PC-3 (cell line): ENCODE data around the gene KDELR1. TPM values are rescaled to one million over a fixed set of nuclear protein-coding genes. Genes with fewer than 3 reads are reported as not detected.

Experiments used
- ATAC-seq: fragments of 200-7000 bp; cut with Tn5 transposase; 2 replicates; pipeline ENCODE4 v1.9.1; 2020; ENCODE audit warnings: mild to moderate bottlenecking, moderate library complexity
- BruUV-seq: library from RNA; stranded (reverse); fragments of 400-500 nt; replicated peaks from 2 replicates; lab custom pipeline; 2021; lab: Mats Ljungman, UMichigan
- CTCF ChIA-PET: fragments of 300-600 bp; sonication (Branson Sonifier 250); formaldehyde crosslinking; loops from one replicate; lab custom pipeline; 2022; ENCODE audit warnings: antibody characterized with exemption; lab: Charles Lee
- POLR2A ChIA-PET: fragments of 300-600 bp; sonication (Branson Sonifier 250); formaldehyde crosslinking; loops from one replicate; lab custom pipeline; 2022; ENCODE audit warnings: antibody characterized with exemption; ENCODE audit not compliant: unreplicated experiment; lab: Charles Lee
- DNase-seq: peaks from one replicate; pipeline ENCODE4 v3.0.0-alpha.2; 2015
- H2AFZ ChIP-seq: fragments of 300-600 bp; sonication (generic); 2 replicates; pipeline ENCODE4 v1.6.0; 2016; ENCODE audit warnings: antibody characterized with exemption, low read length
- H3F3A ChIP-seq: fragments of 300-600 bp; sonication (generic); one replicate; pipeline ENCODE4 v1.6.0; 2017; ENCODE audit warnings: antibody characterized with exemption, low read length, control low read depth, mild to moderate bottlenecking; ENCODE audit not compliant: unreplicated experiment
- H3K27ac ChIP-seq: fragments of 300-600 bp; sonication (generic); 2 replicates; pipeline ENCODE4 v1.5.1; 2016; ENCODE audit warnings: mild to moderate bottlenecking, low read length
- H3K27me3 ChIP-seq: fragments of 300-600 bp; sonication (generic); 2 replicates; pipeline ENCODE4 v1.6.1; 2016; ENCODE audit warnings: low read length, mixed read lengths
- H3K36me3 ChIP-seq: fragments of 300-600 bp; sonication (generic); 2 replicates; pipeline ENCODE4 v1.6.1; 2016; ENCODE audit warnings: low read depth, mixed run types, low read length, mixed read lengths
- H3K4me1 ChIP-seq: fragments of 300-600 bp; sonication (generic); 2 replicates; pipeline ENCODE4 v1.5.1; 2016; ENCODE audit warnings: low read length; ENCODE audit not compliant: insufficient read depth
- H3K4me2 ChIP-seq: fragments of 300-600 bp; sonication (generic); 2 replicates; pipeline ENCODE4 v1.6.0; 2016; ENCODE audit warnings: low read length
- H3K4me3 ChIP-seq: fragments of 300-600 bp; sonication (generic); 2 replicates; pipeline ENCODE4 v1.5.1; 2016; ENCODE audit warnings: mild to moderate bottlenecking, low read length, mixed read lengths
- H3K79me2 ChIP-seq: fragments of 300-600 bp; sonication (generic); 2 replicates; pipeline ENCODE4 v1.6.1; 2017; ENCODE audit warnings: low read length, mixed read lengths
- H3K9ac ChIP-seq: fragments of 300-600 bp; sonication (generic); 2 replicates; pipeline ENCODE4 v1.6.0; 2016; ENCODE audit warnings: mild to moderate bottlenecking, low read length
- H3K9me2 ChIP-seq: fragments of 300-600 bp; sonication (generic); replicated peaks from 2 replicates; pipeline ENCODE4 v1.6.1; 2016; ENCODE audit warnings: mixed run types, low read length, mixed read lengths
- H3K9me3 ChIP-seq: fragments of 300-600 bp; sonication (generic); 2 replicates; pipeline ENCODE4 v1.6.1; 2016; ENCODE audit warnings: low read length, mixed read lengths
- H4K20me1 ChIP-seq: fragments of 300-600 bp; sonication (generic); 2 replicates; pipeline ENCODE4 v1.6.1; 2016; ENCODE audit warnings: low read length, mixed read lengths
- EZH2 ChIP-seq: fragments of 300-600 bp; sonication (generic); IDR thresholded peaks from one replicate; pipeline ENCODE4 v1.6.1; 2017; ENCODE audit warnings: antibody characterized with exemption, mild to moderate bottlenecking, low read length; ENCODE audit not compliant: unreplicated experiment
- EZH2phosphoT487 ChIP-seq: fragments of 300-600 bp; sonication (generic); IDR thresholded peaks from 2 replicates; pipeline ENCODE4 v1.6.1; 2018; ENCODE audit warnings: mild to moderate bottlenecking, antibody characterized with exemption, low read length, borderline replicate concordance
- intact Hi-C: fragments of 100-400 bp; cut with micrococcal nuclease; formaldehyde crosslinking; loops from 2 replicates; pipeline ENCODE4 v1.9.0; 2023
- total RNA-seq: library from RNA; depleted of rRNA; stranded (reverse); fragments of >200 nt; gene quantifications from 2 replicates; pipeline ENCODE4 v1.2.3, GENCODE V29; 2014
- TF ChIP-seq, protein P1 (sequence below): fragments of 300-600 bp; sonication (generic); conservative IDR thresholded peaks from 2 replicates; pipeline ENCODE4 v1.5.1; 2017; ENCODE audit warnings: antibody characterized with exemption, low read depth, mild to moderate bottlenecking, low read length

Gene KDELR1
- total RNA-seq, 1 experiment from 2014 or later, result 90.2 TPM

DNA sequence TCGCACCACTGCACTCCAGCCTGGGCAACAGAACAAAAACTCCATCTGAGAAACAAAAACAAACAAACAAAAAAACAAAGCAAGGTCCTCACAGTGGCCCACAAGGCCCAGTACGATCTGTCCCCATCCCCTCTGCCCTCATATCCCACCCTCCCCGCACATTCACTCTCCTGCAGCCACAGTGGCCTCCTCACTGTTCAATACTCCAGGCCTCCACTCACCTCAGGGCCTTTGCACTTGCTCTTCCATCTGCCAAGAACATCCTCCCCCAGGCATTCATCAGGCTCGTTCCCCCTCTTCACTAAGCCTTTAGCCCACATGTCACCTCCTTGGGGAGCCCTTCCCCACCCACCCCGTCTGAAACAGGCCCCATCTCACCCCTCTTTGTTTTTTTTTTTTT lies 32.2 kb downstream of the KDELR1 start:
- TF ChIP-seq EZH2phosphoT487 (no peak), EZH2 (no peak)
- TF ChIP-seq, protein P1, sequence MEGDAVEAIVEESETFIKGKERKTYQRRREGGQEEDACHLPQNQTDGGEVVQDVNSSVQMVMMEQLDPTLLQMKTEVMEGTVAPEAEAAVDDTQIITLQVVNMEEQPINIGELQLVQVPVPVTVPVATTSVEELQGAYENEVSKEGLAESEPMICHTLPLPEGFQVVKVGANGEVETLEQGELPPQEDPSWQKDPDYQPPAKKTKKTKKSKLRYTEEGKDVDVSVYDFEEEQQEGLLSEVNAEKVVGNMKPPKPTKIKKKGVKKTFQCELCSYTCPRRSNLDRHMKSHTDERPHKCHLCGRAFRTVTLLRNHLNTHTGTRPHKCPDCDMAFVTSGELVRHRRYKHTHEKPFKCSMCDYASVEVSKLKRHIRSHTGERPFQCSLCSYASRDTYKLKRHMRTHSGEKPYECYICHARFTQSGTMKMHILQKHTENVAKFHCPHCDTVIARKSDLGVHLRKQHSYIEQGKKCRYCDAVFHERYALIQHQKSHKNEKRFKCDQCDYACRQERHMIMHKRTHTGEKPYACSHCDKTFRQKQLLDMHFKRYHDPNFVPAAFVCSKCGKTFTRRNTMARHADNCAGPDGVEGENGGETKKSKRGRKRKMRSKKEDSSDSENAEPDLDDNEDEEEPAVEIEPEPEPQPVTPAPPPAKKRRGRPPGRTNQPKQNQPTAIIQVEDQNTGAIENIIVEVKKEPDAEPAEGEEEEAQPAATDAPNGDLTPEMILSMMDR, result no peak
- no peak for ATAC-seq
- CTCF ChIA-PET, result no interaction called here

DNA sequence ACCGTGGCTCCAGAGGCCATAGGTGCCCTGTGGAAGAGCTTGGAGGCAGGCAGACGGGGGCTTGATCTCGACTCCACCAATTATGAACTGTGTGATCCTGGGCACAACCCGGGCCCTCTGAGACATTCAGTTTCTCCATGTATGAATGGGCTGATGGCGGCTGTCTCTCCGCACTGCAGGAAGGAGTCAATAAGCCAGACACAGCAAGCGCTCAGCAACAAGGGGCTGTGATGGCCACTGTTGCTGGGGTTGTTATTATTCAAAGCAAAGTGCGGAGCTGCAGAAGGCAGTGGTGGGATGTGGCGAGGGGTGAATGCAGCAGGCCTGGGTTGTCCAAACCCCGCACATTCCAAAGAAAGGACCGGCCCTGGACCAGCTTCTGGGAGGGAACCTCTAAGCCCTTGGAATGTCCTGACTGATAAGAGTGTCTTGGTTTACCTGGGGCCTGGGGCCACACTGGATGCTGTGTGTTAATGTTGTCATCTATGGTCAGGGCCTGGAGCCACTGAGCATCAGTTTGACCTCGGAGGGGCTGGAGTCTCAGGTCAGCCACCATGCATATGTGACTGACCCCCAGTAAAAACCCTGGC lies 35.9 kb downstream of the KDELR1 start:
- Histone ChIP-seq H4K20me1 (no peaks in the 10 kb centered on the region), H3F3A (no peaks in the 10 kb centered on the region), H3K4me2 (no peak overlapping the region), H3K9ac (no peak overlapping the region), H3K79me2 (no peaks in the 10 kb centered on the region), H3K4me1 (no peaks in the 10 kb centered on the region), H3K4me3 (no peak overlapping the region), H2AFZ (no peak overlapping the region), H3K27ac (peak overlapping the region; percentile 34; the same call in 1 of the 2 replicates), H3K9me2 (no peaks in the 10 kb centered on the region), H3K36me3 (no peaks in the 10 kb centered on the region), H3K9me3 (no peaks in the 10 kb centered on the region), H3K27me3 (no peaks in the 10 kb centered on the region)
- intact Hi-C loops, result no loop called here
- ATAC-seq, result no peak
- ChIA-PET CTCF (no interaction called here), POLR2A (no interaction called here)
- TF ChIP-seq EZH2 (no peak), EZH2phosphoT487 (no peak)
- TF ChIP-seq, protein P1, result no peak
- no TSS peak for BruUV-seq
- no peak for DNase-seq

More for the DNA sequence above, 32.2 kb downstream of the KDELR1 start:
- intact Hi-C loops, result no loop called here
- no peak for DNase-seq
- POLR2A ChIA-PET, result no interaction called here
- Histone ChIP-seq H3K9me2 (no peaks in the 10 kb centered on the region), H3K79me2 (no peaks in the 10 kb centered on the region), H3K9ac (no peak overlapping the region), H2AFZ (no peak overlapping the region), H3K4me2 (no peak overlapping the region), H3F3A (no peaks in the 10 kb centered on the region), H4K20me1 (no peaks in the 10 kb centered on the region), H3K4me1 (peaks cover 5% of the 10 kb centered on the region; the same call in 1 of the 2 replicates), H3K36me3 (no peaks in the 10 kb centered on the region), H3K27me3 (no peaks in the 10 kb centered on the region), H3K4me3 (no peak overlapping the region), H3K9me3 (no peaks in the 10 kb centered on the region), H3K27ac (no peak overlapping the region)
- no TSS peak for BruUV-seq

DNA sequence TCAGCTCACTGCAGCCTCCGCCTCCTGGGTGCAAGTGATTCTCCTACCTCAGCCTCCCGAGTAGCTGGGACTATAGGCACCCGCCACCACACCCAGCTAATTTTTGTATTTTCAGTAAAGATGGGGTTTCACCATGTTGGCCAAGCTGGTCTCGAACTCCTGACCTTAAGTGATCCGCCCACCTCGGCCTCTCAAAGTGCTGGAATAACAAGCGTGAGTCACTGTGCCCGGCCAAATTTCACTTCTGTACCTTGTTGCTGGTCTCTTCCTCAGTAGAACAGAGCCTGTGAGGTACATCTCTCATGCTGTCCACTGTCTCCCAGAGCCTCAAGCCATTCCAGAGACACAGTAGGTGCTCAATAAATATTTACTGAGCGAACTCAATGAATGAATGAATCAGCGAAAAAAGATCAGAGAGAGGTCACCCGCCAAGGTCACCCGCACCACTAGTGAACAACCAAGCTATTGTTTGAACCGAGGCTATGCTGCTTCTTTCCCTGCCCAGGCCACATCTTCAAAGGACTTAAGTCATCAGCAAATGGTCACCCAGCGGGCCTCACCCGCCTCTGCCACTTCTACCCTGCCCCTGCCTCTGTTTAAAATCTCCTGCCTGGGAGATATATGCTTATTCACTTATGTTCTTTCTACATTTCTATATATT lies 36.9 kb downstream of the KDELR1 start:
- no peaks in the 10 kb centered on the region for H3K27me3 ChIP-seq
- no peaks in the 10 kb centered on the region for H4K20me1 ChIP-seq
- no peaks in the 10 kb centered on the region for H3K4me1 ChIP-seq
- peak; percentile 68 for DNase-seq
- intact Hi-C loops, result no loop called here
- no peaks in the 10 kb centered on the region for H3K9me2 ChIP-seq
- H3K9me3 ChIP-seq, result no peaks in the 10 kb centered on the region
- H3K36me3 ChIP-seq, result no peaks in the 10 kb centered on the region
- CTCF ChIA-PET, result interaction anchor here (0.6 kb wide), 1 partner anchor 1408 kb away, joined by 3 read pairs; no protein-coding TSS in a partner anchor
- no peak overlapping the region for H3K9ac ChIP-seq
- no peak overlapping the region for H2AFZ ChIP-seq
- POLR2A ChIA-PET, result no interaction called here
- H3K79me2 ChIP-seq, result no peaks in the 10 kb centered on the region
- TF ChIP-seq EZH2phosphoT487 (no peak), EZH2 (no peak)
- TF ChIP-seq, protein P1, result no peak
- no peak; the same call in 1 of the 2 replicates for ATAC-seq
- H3K4me2 ChIP-seq, result no peak overlapping the region
- H3K4me3 ChIP-seq, result no peak overlapping the region
- no peaks in the 10 kb centered on the region for H3F3A ChIP-seq
- BruUV-seq, result no TSS peak
- H3K27ac ChIP-seq, result no peak overlapping the region
